GM23248 (cell line): ENCODE results near the gene SSH3. TPM values are rescaled to one million over a fixed set of nuclear protein-coding genes. Genes with fewer than 3 reads are reported as not detected.
A peak's percentile ranks its signal among the peaks of the same experiment; 100 is the strongest.

Experiments
- DNase-seq: peaks from one replicate; pipeline ENCODE4 v3.0.0-alpha.2; 2015
- H2AFZ ChIP-seq: fragments of 200-600 bp; sonication (generic); 2 replicates; pipeline ENCODE4 v1.6.1; 2016; ENCODE audit warnings: antibody characterized with exemption
- H3F3A ChIP-seq: fragments of 200-600 bp; sonication (generic); 2 replicates; pipeline ENCODE4 v1.6.1; 2016; ENCODE audit warnings: mild to moderate bottlenecking, antibody characterized with exemption, mixed run types; ENCODE audit not compliant: insufficient read depth
- H3K27ac ChIP-seq: fragments of 200-600 bp; sonication (generic); 2 replicates; pipeline ENCODE4 v1.5.1; 2016; ENCODE audit warnings: mild to moderate bottlenecking
- H3K27me3 ChIP-seq: fragments of 200-600 bp; sonication (generic); replicated peaks from 2 replicates; pipeline ENCODE4 v1.6.1; 2016; ENCODE audit warnings: mild to moderate bottlenecking; ENCODE audit not compliant: insufficient read depth
- H3K36me3 ChIP-seq: fragments of 200-600 bp; sonication (generic); 2 replicates; pipeline ENCODE4 v1.6.1; 2016; ENCODE audit warnings: low read depth, mild to moderate bottlenecking
- H3K4me1 ChIP-seq: fragments of 200-600 bp; sonication (generic); 2 replicates; pipeline ENCODE4 v1.6.1; 2016; ENCODE audit warnings: mild to moderate bottlenecking; ENCODE audit not compliant: insufficient read depth
- H3K4me2 ChIP-seq: fragments of 200-600 bp; sonication (generic); one replicate; pipeline ENCODE4 v1.6.1; 2016; ENCODE audit warnings: mild to moderate bottlenecking; ENCODE audit not compliant: unreplicated experiment
- H3K4me3 ChIP-seq: fragments of 200-600 bp; sonication (generic); 2 replicates; pipeline ENCODE4 v1.5.1; 2016; ENCODE audit warnings: mild to moderate bottlenecking
- H3K79me2 ChIP-seq: fragments of 200-600 bp; sonication (generic); 2 replicates; pipeline ENCODE4 v1.6.1; 2016; ENCODE audit warnings: mild to moderate bottlenecking; ENCODE audit not compliant: insufficient read depth
- H3K9ac ChIP-seq: fragments of 200-600 bp; sonication (generic); 2 replicates; pipeline ENCODE4 v1.6.1; 2016; ENCODE audit warnings: mild to moderate bottlenecking
- H3K9me2 ChIP-seq: fragments of 200-600 bp; sonication (generic); 2 replicates; pipeline ENCODE4 v1.6.1; 2016; ENCODE audit warnings: mixed run types, mild to moderate bottlenecking, moderate library complexity; ENCODE audit not compliant: insufficient read depth
- H3K9me3 ChIP-seq: fragments of 200-600 bp; sonication (generic); one replicate; pipeline ENCODE4 v1.6.1; 2017; ENCODE audit warnings: low read depth
- H4K20me1 ChIP-seq: fragments of 200-600 bp; sonication (generic); 2 replicates; pipeline ENCODE4 v1.6.0; 2016; ENCODE audit not compliant: insufficient read depth
- EZH2 ChIP-seq: fragments of 200-600 bp; sonication (generic); IDR thresholded peaks from 2 replicates; pipeline ENCODE4 v1.6.1; 2018; ENCODE audit warnings: antibody characterized with exemption, mild to moderate bottlenecking; ENCODE audit not compliant: insufficient read depth, poor library complexity, severe bottlenecking
- EZH2phosphoT487 ChIP-seq: fragments of 200-600 bp; sonication (generic); IDR thresholded peaks from 2 replicates; pipeline ENCODE4 v1.6.1; 2018; ENCODE audit warnings: antibody characterized with exemption, moderate library complexity, mild to moderate bottlenecking, low read depth; ENCODE audit not compliant: insufficient read depth
- WGBS, 2 experiments: methylation state at CpG; one replicate each; pipeline ENCODE4 v1.1.6; 2015 to 2017; ENCODE audit warnings: low lambda C conversion rate in 2 of 2, low coverage in 1 of 2; ENCODE audit errors: missing lambda C conversion rate in 2 of 2; 5-methylcytosine and 5-hydroxymethylcytosine counted together
- in situ Hi-C: fragments of 300-500 bp; cut with MboI; formaldehyde crosslinking; loops from 2 replicates; pipeline ENCODE4 v1.15.0; 2020
- polyA plus RNA-seq: library from polyadenylated mRNA; unstranded; fragments of >200 nt; fragmentation: Nextera tagmentation; extraction: Ambion mirVana; gene quantifications from 2 replicates; pipeline ENCODE4 v1.2.1, GENCODE V29; 2016
- total RNA-seq: library from RNA; depleted of rRNA; stranded (reverse); fragments of >200 nt; shearing (Covaris generic); gene quantifications from 2 replicates; pipeline ENCODE4 v1.2.3, GENCODE V29; 2014

Gene SSH3
- total and polyA plus RNA-seq, 2 experiments from 2014 or later = 20.1 to 26.4 TPM

GRCh38 chr11:67302571-67303131 lies 679 bp upstream of the SSH3 start:
- peaks cover 10% of the 10 kb centered on the region; the same call in 1 of the 2 replicates for H3K79me2 ChIP-seq
- 0 out of 2 replicates have a peak, but pooled peaks cover 12% of the 10 kb centered on the region for H3K4me1 ChIP-seq
- no peaks in the 10 kb centered on the region for H3K9me3 ChIP-seq
- H4K20me1 ChIP-seq = no peaks in the 10 kb centered on the region
- no peaks in the 10 kb centered on the region for H3K27me3 ChIP-seq
- peak overlapping the region; percentile 82 for H3K4me3 ChIP-seq
- TF ChIP-seq EZH2phosphoT487 (no peak), EZH2 (no peak)
- 19 to 25% methylated on average over 20 to 23 of the region's 23 CpGs for WGBS, 2 experiments
- H3K9me2 ChIP-seq = no peaks in the 10 kb centered on the region
- H3K27ac ChIP-seq = no peak overlapping the region
- no peaks in the 10 kb centered on the region for H3F3A ChIP-seq
- H3K4me2 ChIP-seq = peak overlapping the region; percentile 93
- H3K36me3 ChIP-seq = no peaks in the 10 kb centered on the region; the same call in 1 of the 2 replicates
- in situ Hi-C loops = no loop called here
- peak; percentile 37 for DNase-seq
- peak overlapping the region; percentile 64 for H2AFZ ChIP-seq
- peak overlapping the region; percentile 79 for H3K9ac ChIP-seq

GRCh38 chr11:67303835-67304411 lies 593 bp downstream of the SSH3 start:
- Histone ChIP-seq H3K9me3 (no peaks in the 10 kb centered on the region), H3K27ac (no peak overlapping the region), H3K79me2 (no peaks in the 10 kb centered on the region), H3K9me2 (no peaks in the 10 kb centered on the region), H3K4me1 (0 out of 2 replicates have a peak, but pooled peaks cover 12% of the 10 kb centered on the region), H3K4me3 (peak overlapping the region; percentile 82), H4K20me1 (no peaks in the 10 kb centered on the region), H3K9ac (peak overlapping the region; percentile 79), H3K4me2 (peak overlapping the region; percentile 93), H2AFZ (peak overlapping the region; percentile 64), H3K36me3 (no peaks in the 10 kb centered on the region; the same call in 1 of the 2 replicates), H3K27me3 (no peaks in the 10 kb centered on the region), H3F3A (no peaks in the 10 kb centered on the region)
- DNase-seq = peak; percentile 52
- in situ Hi-C loops = no loop called here
- 2% methylated on average over 35 to 42 of the region's 43 CpGs for WGBS, 2 experiments
- TF ChIP-seq EZH2phosphoT487 = no peak
- TF ChIP-seq EZH2 = no peak

GRCh38 chr11:67304511-67305113 lies 1.3 kb downstream of the SSH3 start:
- peak overlapping the region; percentile 64; the same call in 1 of the 2 replicates for H2AFZ ChIP-seq

GRCh38 chr11:67306769-67307544 lies 3.6 kb downstream of the SSH3 start:
- no peak overlapping the region for H3K4me2 ChIP-seq
- H3K4me1 ChIP-seq = 0 out of 2 replicates have a peak, but pooled peaks cover 12% of the 10 kb centered on the region
- H3K36me3 ChIP-seq = no peaks in the 10 kb centered on the region
- no peaks in the 10 kb centered on the region for H3K79me2 ChIP-seq
- no peak for TF ChIP-seq EZH2
- no peaks in the 10 kb centered on the region for H3F3A ChIP-seq
- DNase-seq = no peak
- H3K27ac ChIP-seq = no peak overlapping the region
- WGBS, 2 experiments = 91 to 92% methylated on average over 19 of the region's 19 CpGs
- H3K9me2 ChIP-seq = no peaks in the 10 kb centered on the region
- H3K27me3 ChIP-seq = no peaks in the 10 kb centered on the region
- H3K9ac ChIP-seq = no peak overlapping the region
- in situ Hi-C loops = no loop called here
- H3K9me3 ChIP-seq = no peaks in the 10 kb centered on the region
- no peaks in the 10 kb centered on the region for H4K20me1 ChIP-seq
- no peak overlapping the region for H2AFZ ChIP-seq
- H3K4me3 ChIP-seq = no peak overlapping the region

More at GRCh38 chr11:67304511-67305113, 1.3 kb downstream of the SSH3 start:
- Histone ChIP-seq H3F3A (no peaks in the 10 kb centered on the region), H3K4me1 (0 out of 2 replicates have a peak, but pooled peaks cover 12% of the 10 kb centered on the region), H3K4me3 (peak overlapping the region; percentile 82), H3K27ac (no peak overlapping the region), H3K9me3 (no peaks in the 10 kb centered on the region), H3K27me3 (no peaks in the 10 kb centered on the region), H4K20me1 (no peaks in the 10 kb centered on the region), H3K36me3 (no peaks in the 10 kb centered on the region; the same call in 1 of the 2 replicates), H3K4me2 (peak overlapping the region; percentile 93), H3K9me2 (no peaks in the 10 kb centered on the region), H3K79me2 (no peaks in the 10 kb centered on the region), H3K9ac (peak overlapping the region; percentile 79)
- TF ChIP-seq EZH2phosphoT487 (no peak), EZH2 (no peak)
- WGBS, 2 experiments = 67 to 71% methylated on average over 14 of the region's 14 CpGs
- DNase-seq = no peak
- in situ Hi-C loops = no loop called here
